ENCODE measurements around the gene SIRPD.

The SIRPD gene

DNA sequence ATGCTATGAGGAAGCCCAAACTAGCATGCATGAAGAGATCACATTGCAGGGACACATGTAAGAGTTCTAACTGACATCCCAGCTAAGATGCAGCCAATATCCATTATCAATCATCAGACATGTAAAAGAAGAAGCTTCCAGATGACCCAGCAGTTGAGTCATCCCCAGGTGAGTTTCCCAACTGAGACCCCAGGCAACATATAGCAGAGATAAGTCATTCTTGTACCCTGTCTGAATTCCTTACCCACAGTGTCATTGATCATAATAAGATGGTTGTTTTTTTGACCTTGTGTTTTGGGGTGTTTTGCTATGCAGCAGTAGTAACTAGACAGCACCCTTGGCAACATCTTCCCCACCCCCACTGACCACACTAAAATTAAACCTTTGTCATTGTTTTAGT lies 18.9 kb downstream of the SIRPD start:
- H3K4me3 ChIP-seq (ENCODE audit: control insufficient read depth in 1 of 7, extremely low read depth in 1 of 7, insufficient read depth in 4 of 7, low read depth in 2 of 7, low read length in 6 of 7) = no peak overlapping the region
- no peaks in the 10 kb centered on the region for H3K36me3 ChIP-seq (ENCODE audit: control insufficient read depth in 4 of 4, insufficient read depth in 4 of 4, low read length in 3 of 4)
- peaks cover 5 to 30% (median 20%) of the 10 kb centered on the region in 4 experiments for H3K4me1 ChIP-seq (ENCODE audit: control extremely low read depth in 1 of 4, control insufficient read depth in 4 of 4, insufficient read depth in 4 of 4, low read length in 3 of 4)
- H3K27me3 ChIP-seq (replicated peaks in 2 of 5; ENCODE audit: control insufficient read depth in 4 of 5, insufficient read depth in 5 of 5, low read length in 4 of 5) = no peaks in the 10 kb centered on the region
- DNase-seq = peak in 1 of 3 donors; percentile 11
- H3K27ac ChIP-seq (ENCODE audit: insufficient read depth in 1 of 2, low read depth in 1 of 2, low read length in 2 of 2, poor library complexity in 1 of 2, severe bottlenecking in 2 of 2) = no peak overlapping the region
- ChIA-PET CTCF (interaction anchor here (1.9 kb wide), 1 partner anchor 10 kb away, joined by 7 read pairs; no protein-coding TSS in a partner anchor), POLR2A (interaction anchor here (0.6 kb wide), 1 partner anchor 1052 kb away, joined by 3 read pairs; no protein-coding TSS in a partner anchor)
- no peaks in the 10 kb centered on the region for H3K9me3 ChIP-seq (ENCODE audit: control extremely low read depth in 1 of 5, control insufficient read depth in 4 of 5, insufficient read depth in 2 of 5, low read depth in 1 of 5, low read length in 4 of 5)

DNA sequence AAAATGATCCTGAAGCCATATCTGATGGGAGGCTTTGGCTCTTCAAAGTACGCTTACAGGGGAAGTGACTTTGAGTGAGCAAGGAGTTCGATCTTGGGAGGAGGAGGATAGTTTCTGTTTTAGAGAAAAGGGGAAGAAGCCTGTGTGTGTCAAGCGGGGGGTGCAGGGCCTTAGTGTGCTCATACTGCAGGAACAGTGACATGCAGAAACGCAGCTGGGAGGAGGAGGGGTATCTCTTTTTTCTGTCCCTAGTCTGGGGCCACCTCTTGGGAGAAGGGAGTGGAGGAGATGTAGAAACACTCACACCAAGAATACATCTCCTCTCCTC lies 19.8 kb downstream of the SIRPD start:
- WGBS (ENCODE audit: insufficient coverage) = 0% methylated on average over 2 of the region's 4 CpGs
- ChIA-PET POLR2A (no interaction called here), CTCF (interaction anchor here (0.7 to 1.9 kb wide), 3 partner anchors 9 to 71 kb away, joined by 3 to 7 read pairs (median 3); no protein-coding TSS in a partner anchor)
- H3K36me3 ChIP-seq (ENCODE audit: control insufficient read depth in 4 of 4, insufficient read depth in 4 of 4, low read length in 3 of 4) = no peaks in the 10 kb centered on the region
- no peaks in the 10 kb centered on the region for H3K27me3 ChIP-seq (replicated peaks in 2 of 5; ENCODE audit: control insufficient read depth in 4 of 5, insufficient read depth in 5 of 5, low read length in 4 of 5)
- peaks cover 5 to 30% (median 20%) of the 10 kb centered on the region in 4 experiments for H3K4me1 ChIP-seq (ENCODE audit: control extremely low read depth in 1 of 4, control insufficient read depth in 4 of 4, insufficient read depth in 4 of 4, low read length in 3 of 4)
- DNase-seq = peak; percentile 89 to 94 (median 92)
- H3K27ac ChIP-seq (ENCODE audit: insufficient read depth in 1 of 2, low read depth in 1 of 2, low read length in 2 of 2, poor library complexity in 1 of 2, severe bottlenecking in 2 of 2) = peak overlapping the region in 1 of 2 experiments; percentile 62
- peak overlapping the region in 6 of 7 experiments; percentile 7 to 60 (median 28) for H3K4me3 ChIP-seq (ENCODE audit: control insufficient read depth in 1 of 7, extremely low read depth in 1 of 7, insufficient read depth in 4 of 7, low read depth in 2 of 7, low read length in 6 of 7)
- no peaks in the 10 kb centered on the region for H3K9me3 ChIP-seq (ENCODE audit: control extremely low read depth in 1 of 5, control insufficient read depth in 4 of 5, insufficient read depth in 2 of 5, low read depth in 1 of 5, low read length in 4 of 5)

DNA sequence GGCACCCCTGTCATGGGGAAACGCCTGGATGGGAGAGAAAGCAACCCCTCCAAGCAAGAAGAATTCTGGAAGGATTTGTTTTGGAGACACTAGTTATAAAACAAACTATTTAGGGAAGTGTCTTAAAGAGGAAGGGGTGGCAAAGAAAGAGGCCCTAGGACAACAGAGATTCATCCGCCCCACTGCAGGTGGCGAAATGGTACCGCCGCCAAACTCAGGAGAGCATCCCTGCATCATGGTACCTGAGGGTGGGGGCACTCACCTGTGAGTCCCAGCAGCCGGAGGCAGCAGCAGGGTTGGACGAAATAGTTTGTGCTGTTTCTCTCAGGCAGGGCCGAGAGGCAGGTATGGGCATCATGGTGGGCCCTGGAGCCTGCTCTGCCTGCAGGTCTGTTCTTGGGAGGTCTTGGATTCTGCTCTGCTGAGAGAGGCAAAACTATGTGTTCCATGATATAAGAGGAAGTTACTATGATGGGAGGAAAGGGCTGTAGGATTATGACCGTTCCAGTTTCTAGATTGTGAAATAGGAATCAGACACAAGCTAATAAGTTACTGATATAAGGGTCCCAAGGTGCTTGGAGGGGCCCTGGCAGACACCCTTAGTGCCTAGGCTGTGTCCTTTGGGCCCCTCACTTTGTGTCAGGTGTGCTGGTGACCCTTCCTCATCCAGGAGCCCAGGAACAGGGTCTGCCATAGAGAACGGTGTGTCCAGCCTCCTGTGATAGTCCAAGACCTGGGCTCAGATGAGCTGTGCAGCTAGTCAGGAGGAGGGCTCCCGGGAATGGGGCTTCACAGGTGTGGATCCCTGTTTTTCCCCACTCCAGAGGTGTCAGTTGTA lies 20.4 kb downstream of the SIRPD start:
- peaks cover 5 to 30% (median 20%) of the 10 kb centered on the region in 4 experiments for H3K4me1 ChIP-seq (ENCODE audit: control extremely low read depth in 1 of 4, control insufficient read depth in 4 of 4, insufficient read depth in 4 of 4, low read length in 3 of 4)
- POLR2A ChIA-PET = no interaction called here
- peak overlapping the region in 1 of 2 experiments; percentile 62 for H3K27ac ChIP-seq (ENCODE audit: insufficient read depth in 1 of 2, low read depth in 1 of 2, low read length in 2 of 2, poor library complexity in 1 of 2, severe bottlenecking in 2 of 2)
- H3K4me3 ChIP-seq (ENCODE audit: control insufficient read depth in 1 of 7, extremely low read depth in 1 of 7, insufficient read depth in 4 of 7, low read depth in 2 of 7, low read length in 6 of 7) = peak overlapping the region in 5 of 7 experiments; percentile 6 to 60 (median 28)
- H3K27me3 ChIP-seq (replicated peaks in 2 of 5; ENCODE audit: control insufficient read depth in 4 of 5, insufficient read depth in 5 of 5, low read length in 4 of 5) = no peaks in the 10 kb centered on the region
- peak in 2 of 3 donors; percentile 44 to 58 for DNase-seq
- CTCF ChIA-PET = interaction anchor here (0.7 to 1.9 kb wide), 3 partner anchors 8 to 70 kb away, joined by 3 to 7 read pairs (median 3); no protein-coding TSS in a partner anchor
- H3K36me3 ChIP-seq (ENCODE audit: control insufficient read depth in 4 of 4, insufficient read depth in 4 of 4, low read length in 3 of 4) = no peaks in the 10 kb centered on the region
- no peaks in the 10 kb centered on the region for H3K9me3 ChIP-seq (ENCODE audit: control extremely low read depth in 1 of 5, control insufficient read depth in 4 of 5, insufficient read depth in 2 of 5, low read depth in 1 of 5, low read length in 4 of 5)
- WGBS (ENCODE audit: insufficient coverage) = 82% methylated on average over 10 of the region's 11 CpGs

DNA sequence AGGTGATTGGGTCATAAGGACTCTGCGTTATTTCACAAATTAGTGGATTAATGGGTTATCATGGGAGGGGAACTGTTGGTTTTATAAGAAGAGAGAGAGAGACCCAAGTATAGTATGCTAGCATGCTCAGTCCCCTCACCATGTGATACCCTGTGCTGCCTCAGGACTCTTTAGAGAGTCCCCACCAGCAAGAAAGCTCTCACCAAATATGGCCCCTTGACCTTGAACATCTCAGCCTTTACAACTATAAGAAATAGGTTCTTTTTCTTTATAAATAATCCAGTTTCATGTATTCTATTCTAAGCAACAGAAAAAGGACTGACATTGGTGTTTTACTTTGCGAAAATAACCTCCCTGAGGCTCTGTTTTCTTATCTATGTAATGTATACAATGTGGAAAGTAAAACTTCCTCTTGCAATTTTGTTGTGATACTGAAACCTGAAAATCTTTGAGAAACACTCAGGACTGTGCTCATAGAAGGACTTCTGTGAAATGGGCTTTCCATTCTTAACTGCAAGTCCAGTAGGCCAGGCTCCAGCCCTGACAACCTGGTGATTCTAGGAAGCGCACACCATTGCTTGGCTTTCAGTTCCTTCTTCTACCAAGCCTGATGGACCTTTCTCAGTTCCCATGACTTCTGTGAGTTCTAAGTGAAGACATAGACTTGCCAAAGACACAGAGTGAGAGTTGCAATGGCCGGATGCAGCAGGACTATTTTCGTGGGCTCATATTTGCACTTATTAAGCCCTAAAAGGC lies 21.9 kb downstream of the SIRPD start:
- Histone ChIP-seq H3K4me3 (ENCODE audit: control insufficient read depth in 1 of 7, extremely low read depth in 1 of 7, insufficient read depth in 4 of 7, low read depth in 2 of 7, low read length in 6 of 7) (no peak overlapping the region), H3K36me3 (ENCODE audit: control insufficient read depth in 4 of 4, insufficient read depth in 4 of 4, low read length in 3 of 4) (no peaks in the 10 kb centered on the region), H3K9me3 (ENCODE audit: control extremely low read depth in 1 of 5, control insufficient read depth in 4 of 5, insufficient read depth in 2 of 5, low read depth in 1 of 5, low read length in 4 of 5) (no peaks in the 10 kb centered on the region), H3K27ac (ENCODE audit: insufficient read depth in 1 of 2, low read depth in 1 of 2, low read length in 2 of 2, poor library complexity in 1 of 2, severe bottlenecking in 2 of 2) (no peak overlapping the region), H3K4me1 (ENCODE audit: control extremely low read depth in 1 of 4, control insufficient read depth in 4 of 4, insufficient read depth in 4 of 4, low read length in 3 of 4) (peaks cover 5 to 30% (median 20%) of the 10 kb centered on the region in 4 experiments), H3K27me3 (replicated peaks in 2 of 5; ENCODE audit: control insufficient read depth in 4 of 5, insufficient read depth in 5 of 5, low read length in 4 of 5) (no peaks in the 10 kb centered on the region)
- ChIA-PET POLR2A (no interaction called here), CTCF (no interaction called here)
- 90% methylated on average over 1 of the region's 5 CpGs for WGBS (ENCODE audit: insufficient coverage)
- DNase-seq = peak in 1 of 3 donors; percentile 12

DNA sequence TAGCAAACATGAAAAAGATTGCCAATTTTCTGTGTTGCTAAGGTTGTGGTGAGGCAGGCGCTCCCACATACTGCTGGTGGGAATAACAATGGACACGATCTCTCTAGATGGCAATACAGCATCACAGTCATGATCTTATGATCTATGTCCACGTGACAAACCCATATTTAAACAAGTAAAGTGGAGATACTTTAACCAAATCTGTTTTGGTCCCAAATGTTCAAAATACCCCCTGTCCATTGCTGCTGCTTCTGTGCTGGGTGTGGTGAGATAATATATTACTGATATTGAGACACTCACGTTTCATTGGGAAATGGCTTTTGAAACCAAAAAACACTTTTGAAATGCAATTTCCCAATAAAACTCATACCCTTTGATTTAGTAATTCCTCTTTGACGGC lies 23.0 kb downstream of the SIRPD start:
- POLR2A ChIA-PET = no interaction called here
- H3K27ac ChIP-seq (ENCODE audit: insufficient read depth in 1 of 2, low read depth in 1 of 2, low read length in 2 of 2, poor library complexity in 1 of 2, severe bottlenecking in 2 of 2) = no peak overlapping the region
- no peaks in the 10 kb centered on the region for H3K27me3 ChIP-seq (replicated peaks in 2 of 5; ENCODE audit: control insufficient read depth in 4 of 5, insufficient read depth in 5 of 5, low read length in 4 of 5)
- no peaks in the 10 kb centered on the region for H3K9me3 ChIP-seq (ENCODE audit: control extremely low read depth in 1 of 5, control insufficient read depth in 4 of 5, insufficient read depth in 2 of 5, low read depth in 1 of 5, low read length in 4 of 5)
- no CpG with 5 or more reads among the region's 5 CpGs for WGBS (ENCODE audit: insufficient coverage)
- peaks cover 5 to 30% (median 20%) of the 10 kb centered on the region in 4 experiments for H3K4me1 ChIP-seq (ENCODE audit: control extremely low read depth in 1 of 4, control insufficient read depth in 4 of 4, insufficient read depth in 4 of 4, low read length in 3 of 4)
- H3K36me3 ChIP-seq (ENCODE audit: control insufficient read depth in 4 of 4, insufficient read depth in 4 of 4, low read length in 3 of 4) = no peaks in the 10 kb centered on the region
- CTCF ChIA-PET = interaction anchor here (1.2 to 2.3 kb wide), 2 partner anchors 25 to 243 kb away, joined by 4 to 11 read pairs; no protein-coding TSS in a partner anchor
- DNase-seq = no peak
- H3K4me3 ChIP-seq (ENCODE audit: control insufficient read depth in 1 of 7, extremely low read depth in 1 of 7, insufficient read depth in 4 of 7, low read depth in 2 of 7, low read length in 6 of 7) = no peak overlapping the region

DNA sequence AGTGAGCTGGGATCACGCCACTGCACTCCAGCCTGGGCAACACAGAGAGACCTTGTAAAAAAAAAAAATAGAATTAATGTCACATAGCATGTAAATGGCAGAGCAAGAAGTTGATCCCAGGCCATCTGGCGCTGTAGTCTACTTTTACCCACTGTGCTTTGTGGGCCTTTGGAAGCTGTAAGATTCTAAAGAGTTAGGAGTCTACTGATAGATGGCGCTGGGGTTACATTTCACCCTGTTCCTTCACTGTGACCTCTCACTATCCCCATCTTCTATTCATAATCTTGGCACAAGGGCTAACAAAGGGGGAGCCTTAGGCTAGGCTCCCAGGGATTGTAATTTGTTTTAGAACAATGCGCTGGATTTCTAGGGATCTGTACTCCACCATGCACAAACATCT lies 24.4 kb downstream of the SIRPD start:
- WGBS (ENCODE audit: insufficient coverage) = 100% methylated on average over 2 of the region's 4 CpGs
- H3K27me3 ChIP-seq (replicated peaks in 2 of 5; ENCODE audit: control insufficient read depth in 4 of 5, insufficient read depth in 5 of 5, low read length in 4 of 5) = no peaks in the 10 kb centered on the region
- peak; percentile 18 to 24 (median 23) for DNase-seq
- peaks cover 5 to 24% (median 15%) of the 10 kb centered on the region in 4 experiments for H3K4me1 ChIP-seq (ENCODE audit: control extremely low read depth in 1 of 4, control insufficient read depth in 4 of 4, insufficient read depth in 4 of 4, low read length in 3 of 4)
- no peak overlapping the region for H3K27ac ChIP-seq (ENCODE audit: insufficient read depth in 1 of 2, low read depth in 1 of 2, low read length in 2 of 2, poor library complexity in 1 of 2, severe bottlenecking in 2 of 2)
- ChIA-PET CTCF (interaction anchor here (0.7 to 2.3 kb wide), 4 partner anchors 24 to 432 kb away, joined by 3 to 11 read pairs (median 3); no protein-coding TSS in a partner anchor), POLR2A (interaction anchor here (0.6 kb wide), 1 partner anchor 66 kb away, joined by 4 read pairs; no protein-coding TSS in a partner anchor)
- no peaks in the 10 kb centered on the region for H3K9me3 ChIP-seq (ENCODE audit: control extremely low read depth in 1 of 5, control insufficient read depth in 4 of 5, insufficient read depth in 2 of 5, low read depth in 1 of 5, low read length in 4 of 5)
- H3K36me3 ChIP-seq (ENCODE audit: control insufficient read depth in 4 of 4, insufficient read depth in 4 of 4, low read length in 3 of 4) = no peaks in the 10 kb centered on the region
- no peak overlapping the region for H3K4me3 ChIP-seq (ENCODE audit: control insufficient read depth in 1 of 7, extremely low read depth in 1 of 7, insufficient read depth in 4 of 7, low read depth in 2 of 7, low read length in 6 of 7)

Measured in common myeloid progenitor, CD34-positive (primary cell).